Transverse colon (tissue), 4 donors: ENCODE data around the gene WFS1. TPM values are rescaled to one million over a fixed set of nuclear protein-coding genes. Genes with fewer than 3 reads are reported as not detected.

ENCODE experiments used
- DNase-seq: peaks from one replicate; pipeline ENCODE4 v3.0.0-alpha.2; 2019
- H3K27ac ChIP-seq, 4 donors: fragments of 200-600 bp; sonication (generic); 2 replicates each; pipeline ENCODE4 v1.5.1; 2016 to 2018; ENCODE audit warnings: inconsistent platforms in 4 of 4
- H3K27me3 ChIP-seq: fragments of 200-600 bp; sonication (generic); 2 replicates; pipeline ENCODE4 v1.5.1; 2017; ENCODE audit warnings: inconsistent platforms
- H3K36me3 ChIP-seq, 4 donors: fragments of 200-600 bp; sonication (generic); 2 replicates each; pipeline ENCODE4 v1.5.1; 2017 to 2019; ENCODE audit warnings: inconsistent platforms in 4 of 4
- H3K4me1 ChIP-seq, 4 donors: fragments of 200-600 bp; sonication (generic); 2 replicates each; pipeline ENCODE4 v1.5.1; 2017 to 2020; ENCODE audit warnings: inconsistent platforms in 4 of 4
- H3K4me3 ChIP-seq, 4 donors: fragments of 200-600 bp; sonication (generic); 1 replicate in 1 of 4; 2 replicates in 3 of 4; pipeline versions ENCODE4 v1.5.1 to v1.6.1; 2017 to 2019; ENCODE audit warnings: inconsistent platforms in 4 of 4
- H3K9me3 ChIP-seq, 2 donors: fragments of 200-600 bp; sonication (generic); 2 replicates each; pipeline ENCODE4 v1.5.1; 2017 to 2019; ENCODE audit warnings: inconsistent platforms in 2 of 2
- EP300 ChIP-seq: sonication (generic); formaldehyde crosslinking; IDR thresholded peaks from one replicate; pipeline ENCODE4 v1.6.1; 2017; ENCODE audit warnings: antibody characterized with exemption, low read depth
- POLR2A ChIP-seq: fragments of 450-650 bp; IDR thresholded peaks from one replicate; pipeline ENCODE4 v1.6.1; 2016; ENCODE audit warnings: antibody characterized with exemption, mild to moderate bottlenecking, moderate library complexity
- POLR2AphosphoS5 ChIP-seq, 3 donors: sonication (generic); formaldehyde crosslinking; IDR thresholded peaks; one replicate each; pipeline ENCODE4 v1.6.1; 2016; ENCODE audit warnings: antibody characterized with exemption in 3 of 3
- WGBS, 2 donors: methylation state at CpG; one replicate each; pipeline ENCODE4 v1.1.5; 2018; ENCODE audit warnings: low coverage in 1 of 2; 5-methylcytosine and 5-hydroxymethylcytosine counted together
- in situ Hi-C, 4 donors: fragments of 200-750 bp; cut with MboI; loops; one replicate each; pipeline versions ENCODE4 v1.15.0 to v1.15.1; 2017; ENCODE audit warnings: low sequenced_read_pairs in 3 of 4, low pct_ligation_motif_present in 1 of 4, low pct_unique_long_range_greater_than_20kb in 1 of 4
- intact Hi-C: fragments of 100-400 bp; cut with DNase I; formaldehyde crosslinking; loops from one replicate; pipeline ENCODE4 v1.15.1; 2023; ENCODE audit warnings: low total_unique reads
- total RNA-seq, 4 donors: library from RNA; depleted of rRNA; stranded (reverse); fragments of >200 nt; gene quantifications; one replicate each; pipeline ENCODE4 v1.1.0, GENCODE V29; 2016
- TF ChIP-seq, protein P1 (sequence below), 5 experiments: fragments of 200-600 bp in 3 of 5; fragments of 450-650 bp in 2 of 5; sonication (generic) in 3 of 5; IDR thresholded peaks; 1 replicate in 2 of 5; 2 replicates in 3 of 5; pipeline ENCODE4 v1.5.1; 2016 to 2017; ENCODE audit warnings: antibody characterized with exemption in 5 of 5, inconsistent platforms in 3 of 5, mild to moderate bottlenecking in 2 of 5, moderate library complexity in 1 of 5

Gene WFS1
- total RNA-seq, 4 donors from 2014 or later = 11.5 to 23.5 (median 20.8) TPM

DNA sequence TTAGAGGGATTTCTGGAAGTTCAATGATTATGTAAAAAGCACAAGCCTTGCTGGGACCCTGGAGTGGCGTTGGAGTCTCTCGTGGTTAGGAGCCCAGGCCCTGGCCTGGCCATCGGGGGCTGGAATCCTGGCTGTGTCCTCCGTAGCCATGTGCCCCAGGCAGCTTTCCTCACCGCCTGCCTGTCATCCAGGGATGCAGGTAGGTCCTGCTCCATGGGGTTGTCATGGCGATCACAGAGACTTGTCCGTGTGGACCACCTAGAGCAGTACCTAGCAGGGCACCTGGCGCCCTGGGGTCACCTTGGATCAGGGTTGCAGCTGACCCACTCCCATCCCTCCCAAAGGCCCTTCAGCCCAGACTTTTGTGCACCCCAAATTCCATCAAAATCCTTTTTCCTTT, 30.2 kb upstream of the WFS1 start:
- 82% methylated on average over 6 of the region's 8 CpGs; no CpG with 5 or more reads in 1 of the 2 donors for WGBS, 2 donors
- H3K27ac ChIP-seq = no peak overlapping the region
- no peak overlapping the region for H3K4me3 ChIP-seq
- no peaks in the 10 kb centered on the region for H3K9me3 ChIP-seq
- intact Hi-C loops = no loop called here
- in situ Hi-C loops = no loop called here
- TF ChIP-seq EP300 (no peak), POLR2A (no peak), POLR2AphosphoS5 (IDR thresholded peaks at IDR 0.05) (no peak)
- TF ChIP-seq, protein P1, sequence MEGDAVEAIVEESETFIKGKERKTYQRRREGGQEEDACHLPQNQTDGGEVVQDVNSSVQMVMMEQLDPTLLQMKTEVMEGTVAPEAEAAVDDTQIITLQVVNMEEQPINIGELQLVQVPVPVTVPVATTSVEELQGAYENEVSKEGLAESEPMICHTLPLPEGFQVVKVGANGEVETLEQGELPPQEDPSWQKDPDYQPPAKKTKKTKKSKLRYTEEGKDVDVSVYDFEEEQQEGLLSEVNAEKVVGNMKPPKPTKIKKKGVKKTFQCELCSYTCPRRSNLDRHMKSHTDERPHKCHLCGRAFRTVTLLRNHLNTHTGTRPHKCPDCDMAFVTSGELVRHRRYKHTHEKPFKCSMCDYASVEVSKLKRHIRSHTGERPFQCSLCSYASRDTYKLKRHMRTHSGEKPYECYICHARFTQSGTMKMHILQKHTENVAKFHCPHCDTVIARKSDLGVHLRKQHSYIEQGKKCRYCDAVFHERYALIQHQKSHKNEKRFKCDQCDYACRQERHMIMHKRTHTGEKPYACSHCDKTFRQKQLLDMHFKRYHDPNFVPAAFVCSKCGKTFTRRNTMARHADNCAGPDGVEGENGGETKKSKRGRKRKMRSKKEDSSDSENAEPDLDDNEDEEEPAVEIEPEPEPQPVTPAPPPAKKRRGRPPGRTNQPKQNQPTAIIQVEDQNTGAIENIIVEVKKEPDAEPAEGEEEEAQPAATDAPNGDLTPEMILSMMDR (IDR thresholded peaks at IDR 0.05) = no peak
- H3K4me1 ChIP-seq = no peaks in the 10 kb centered on the region
- H3K27me3 ChIP-seq = no peaks in the 10 kb centered on the region
- DNase-seq = no peak
- no peaks in the 10 kb centered on the region for H3K36me3 ChIP-seq

DNA sequence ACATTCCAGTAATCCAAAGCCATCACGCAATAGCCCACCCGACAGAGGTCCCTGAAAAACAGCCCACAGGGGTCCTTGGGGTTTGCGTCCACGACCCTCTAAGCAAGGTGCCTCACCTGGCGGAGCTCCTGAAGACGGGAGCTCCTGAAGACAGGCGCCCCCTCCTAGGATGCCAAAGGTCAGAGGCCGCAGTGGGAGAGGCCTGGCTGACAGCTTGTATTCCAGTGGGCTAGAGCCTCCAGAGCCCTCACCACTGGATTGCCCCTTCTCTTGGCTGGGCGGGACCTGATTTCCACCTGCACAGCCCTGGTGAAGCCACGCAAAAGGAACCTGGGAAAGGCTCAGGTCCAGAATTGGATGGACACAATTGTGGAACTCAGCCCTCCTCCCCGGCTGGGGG, 29.7 kb upstream of the WFS1 start:
- Histone ChIP-seq H3K9me3 (no peaks in the 10 kb centered on the region), H3K4me3 (no peak overlapping the region), H3K27me3 (peaks cover 4% of the 10 kb centered on the region), H3K4me1 (no peaks in the 10 kb centered on the region), H3K27ac (no peak overlapping the region), H3K36me3 (no peaks in the 10 kb centered on the region)
- WGBS, 2 donors = 83 to 100% methylated on average over 1 to 8 of the region's 11 CpGs
- in situ Hi-C loops = no loop called here
- intact Hi-C loops = no loop called here
- no peak for DNase-seq
- no peak for TF ChIP-seq EP300

- no peak for DNase-seq
- Histone ChIP-seq H3K27me3 (peaks cover 17% of the 10 kb centered on the region), H3K27ac (no peak overlapping the region), H3K9me3 (no peaks in the 10 kb centered on the region), H3K4me1 (no peaks in the 10 kb centered on the region), H3K36me3 (no peaks in the 10 kb centered on the region), H3K4me3 (no peak overlapping the region)
- in situ Hi-C loops (no loop called here), intact Hi-C loops (no loop called here)
- 50 to 86% methylated on average over 2 to 16 of the region's 16 CpGs for WGBS, 2 donors
- TF ChIP-seq, protein P1 (IDR thresholded peaks at IDR 0.05) = no peak
- TF ChIP-seq EP300 = no peak
- no peak for TF ChIP-seq POLR2A
- TF ChIP-seq POLR2AphosphoS5 (IDR thresholded peaks at IDR 0.05) = no peak
Measured at GRCh38 chr4:6241062-6241845, 28.4 kb upstream of the WFS1 start.

- DNase-seq = no peak
- intact Hi-C loops (no loop called here), in situ Hi-C loops (no loop called here)
- TF ChIP-seq POLR2AphosphoS5 (IDR thresholded peaks at IDR 0.05) (no peak), POLR2A (no peak), EP300 (no peak)
- TF ChIP-seq, protein P1 (IDR thresholded peaks at IDR 0.05) = no peak
- H3K27me3 ChIP-seq = peaks cover 28% of the 10 kb centered on the region
- 66 to 84% methylated on average over 4 to 12 of the region's 12 CpGs for WGBS, 2 donors
- H3K9me3 ChIP-seq = no peaks in the 10 kb centered on the region
- H3K36me3 ChIP-seq = no peaks in the 10 kb centered on the region
- H3K4me3 ChIP-seq = no peak overlapping the region
- no peak overlapping the region for H3K27ac ChIP-seq
- H3K4me1 ChIP-seq = no peaks in the 10 kb centered on the region
Measured at GRCh38 chr4:6242271-6243029, 27.2 kb upstream of the WFS1 start.
